CD4-positive, alpha-beta T cell treated with Interleukin-15 for 4 hours (primary cell): ENCODE results near the gene HS3ST4.

ENCODE experiments used
- DNase-seq: peaks from one replicate; pipeline ENCODE4 v3.0.0-alpha.2; 2020; ENCODE audit warnings: low spot score

The HS3ST4 gene

DNA sequence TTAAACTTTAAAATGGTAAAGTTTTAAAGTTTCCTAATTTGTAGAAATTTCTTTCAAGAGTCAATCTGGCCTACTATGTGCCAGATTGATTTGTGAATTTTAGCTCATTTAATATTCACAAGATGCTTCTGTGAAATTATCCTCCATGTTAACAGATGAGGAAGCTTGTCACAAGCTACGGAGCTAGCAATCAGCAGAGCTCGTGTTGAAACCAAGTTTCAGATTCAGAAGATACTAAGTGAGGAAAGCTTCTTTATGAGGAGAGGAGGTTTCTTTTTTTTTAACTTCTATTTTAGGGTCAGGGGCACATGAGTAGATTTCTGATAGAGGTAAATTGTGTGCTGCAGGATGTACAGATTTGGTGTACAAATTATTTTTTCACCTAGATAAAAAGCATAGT, 135.9 kb downstream of the HS3ST4 start:
- no peak for DNase-seq

DNA sequence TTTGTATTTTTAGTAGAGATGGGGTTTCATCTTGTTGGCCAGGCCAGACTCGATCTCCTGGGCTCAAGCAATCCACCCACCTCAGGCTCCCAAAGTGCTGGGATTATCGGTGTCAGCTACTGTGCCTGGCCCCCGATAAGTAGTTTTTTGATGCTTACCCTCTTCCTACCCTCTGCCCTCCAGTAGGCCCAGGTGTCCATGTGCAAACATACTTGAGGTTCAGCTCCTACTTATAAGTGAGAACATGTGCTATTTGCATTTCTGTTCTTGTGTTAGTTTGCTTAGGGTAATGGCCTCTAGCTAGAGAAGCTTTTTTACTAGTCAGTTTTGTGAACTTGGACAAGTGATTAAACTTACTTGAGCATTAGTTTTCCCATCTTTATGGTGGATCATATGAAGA, 136.8 kb downstream of the HS3ST4 start:
- DNase-seq = no peak

DNA sequence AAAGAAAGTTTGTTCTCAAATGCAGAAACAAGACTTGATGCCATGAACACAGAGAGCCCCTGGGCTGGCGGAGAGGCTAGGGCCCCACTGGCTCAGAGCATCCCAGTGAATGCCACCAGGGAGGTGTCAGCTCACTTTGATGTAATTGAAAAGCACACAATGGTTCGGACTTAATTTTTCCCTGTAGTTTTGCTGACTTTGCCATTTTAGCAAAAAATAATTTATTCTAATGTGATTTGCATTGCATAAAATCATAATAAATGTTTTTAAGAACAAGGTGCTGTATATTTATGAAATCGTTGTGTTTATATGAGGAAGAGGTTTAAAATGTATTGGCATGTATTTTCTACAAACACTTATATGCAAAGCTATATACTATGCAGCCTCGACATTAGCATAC, 140.5 kb downstream of the HS3ST4 start:
- DNase-seq = no peak

DNA sequence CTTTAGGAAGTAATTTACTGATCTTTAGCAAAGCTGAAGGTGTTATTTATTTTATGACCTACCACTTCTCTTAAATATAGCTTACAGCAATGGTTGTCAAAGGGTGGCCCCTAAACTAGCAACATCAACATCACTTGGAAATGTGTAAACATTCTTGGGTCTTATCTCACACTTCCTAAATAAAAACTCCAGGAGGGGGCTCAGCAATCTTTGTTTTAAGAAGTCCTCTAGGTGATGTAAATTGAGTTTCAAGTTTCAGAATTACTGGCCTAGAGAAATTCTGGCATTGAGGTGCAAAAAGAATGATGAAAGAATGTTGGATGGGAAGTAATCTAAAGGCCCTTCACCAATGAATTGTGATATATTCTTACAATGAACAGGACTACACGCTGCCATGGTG, 142.3 kb downstream of the HS3ST4 start:
- no peak for DNase-seq

DNA sequence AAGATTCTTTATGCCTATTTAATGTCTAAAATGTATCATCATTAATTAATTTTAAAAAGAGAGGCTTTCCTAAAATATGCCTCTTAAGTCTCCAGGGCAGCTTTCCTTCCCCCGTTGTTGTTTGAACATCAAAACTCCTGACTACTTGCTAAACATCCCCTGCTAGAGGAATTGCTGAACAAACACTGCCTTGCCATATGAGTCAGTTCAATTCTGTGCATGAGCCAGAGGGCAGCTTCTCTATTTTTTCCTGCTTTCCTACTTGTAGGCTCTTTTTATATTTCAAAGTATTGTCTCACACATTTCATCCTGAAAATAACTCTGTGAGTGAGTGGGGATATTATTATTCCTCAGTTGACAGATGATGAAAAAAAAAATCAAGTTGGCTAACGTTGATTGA, 143.4 kb downstream of the HS3ST4 start:
- DNase-seq = no peak

DNA sequence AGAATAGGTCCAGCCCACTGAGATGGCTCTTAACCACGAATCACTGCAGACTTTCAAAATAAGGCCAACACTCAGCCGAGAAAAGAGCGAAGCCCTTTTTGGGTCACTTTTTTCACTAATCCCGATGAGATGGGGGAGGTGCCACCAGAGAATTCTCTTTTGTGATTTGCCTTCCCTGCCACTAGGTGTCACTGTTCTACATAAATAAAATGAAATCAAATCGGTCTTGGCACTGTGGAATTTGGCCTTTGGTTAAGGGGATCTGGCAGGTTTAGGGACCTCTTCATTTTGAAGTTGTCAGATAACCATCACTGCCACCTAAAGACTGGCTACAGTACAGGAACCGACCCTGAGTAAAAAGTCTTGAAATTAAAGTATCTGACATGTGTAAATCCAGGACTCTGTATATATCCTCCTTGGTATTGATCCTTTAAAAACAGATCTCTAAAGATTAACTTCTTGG, 147.0 kb downstream of the HS3ST4 start:
- peak; percentile 41 for DNase-seq

DNA sequence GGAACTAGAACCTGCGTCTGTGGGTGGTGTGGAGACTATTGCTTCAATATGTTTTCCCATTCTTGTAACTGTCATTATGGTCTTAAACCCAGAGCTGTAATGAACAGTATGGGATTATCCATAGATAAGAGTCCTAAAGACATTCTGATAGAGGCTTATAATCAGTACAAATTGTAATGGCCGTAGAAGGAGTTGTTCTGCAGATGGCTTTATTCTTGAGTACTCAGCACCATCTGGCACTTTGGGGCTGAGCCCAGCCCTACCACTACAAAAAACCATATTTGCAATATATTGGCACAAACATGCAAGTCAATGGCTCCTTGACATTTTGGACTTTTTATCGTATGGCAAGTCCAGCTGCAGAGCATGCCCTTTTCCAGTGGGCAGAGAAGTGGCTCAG, 150.0 kb downstream of the HS3ST4 start:
- DNase-seq = no peak

DNA sequence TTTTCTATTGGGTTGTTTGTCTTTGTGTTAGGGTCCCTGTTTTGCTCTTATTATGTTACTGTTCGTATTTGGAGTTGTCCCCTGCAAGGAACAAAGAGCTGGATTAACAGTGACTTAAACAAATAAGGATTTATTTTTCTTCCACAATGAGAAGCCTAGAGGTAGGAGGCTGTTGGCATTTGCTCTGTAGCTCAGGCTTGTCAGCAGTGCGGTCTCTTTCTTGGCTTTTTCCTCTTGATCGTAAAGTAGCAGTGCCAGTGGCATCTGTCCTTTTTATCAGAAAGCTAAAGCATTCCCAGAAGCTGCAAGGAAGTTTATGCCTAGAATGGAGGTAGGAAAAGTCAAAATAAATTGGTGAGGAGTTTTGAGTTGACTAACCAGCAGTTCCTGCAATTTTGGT, 154.1 kb downstream of the HS3ST4 start:
- DNase-seq = no peak

DNA sequence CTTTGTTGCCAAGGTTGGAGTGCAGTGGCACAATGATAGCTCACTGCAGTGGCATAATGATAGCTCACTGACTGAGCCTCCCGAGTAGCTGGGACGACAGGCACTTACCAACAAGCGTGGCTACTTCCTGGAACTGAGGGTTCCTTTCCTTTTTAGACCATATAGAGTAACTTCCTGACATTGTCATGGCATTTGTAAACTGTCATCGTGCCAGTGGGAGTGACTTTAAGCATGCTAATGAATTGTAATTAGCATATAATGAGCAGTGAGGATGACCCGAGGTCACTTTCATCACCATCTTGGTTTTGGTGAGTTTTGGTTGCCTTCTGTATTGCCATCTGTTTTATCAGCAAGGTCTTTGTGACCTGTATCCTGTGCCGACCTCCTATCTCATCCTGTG, 162.4 kb downstream of the HS3ST4 start:
- DNase-seq = no peak

DNA sequence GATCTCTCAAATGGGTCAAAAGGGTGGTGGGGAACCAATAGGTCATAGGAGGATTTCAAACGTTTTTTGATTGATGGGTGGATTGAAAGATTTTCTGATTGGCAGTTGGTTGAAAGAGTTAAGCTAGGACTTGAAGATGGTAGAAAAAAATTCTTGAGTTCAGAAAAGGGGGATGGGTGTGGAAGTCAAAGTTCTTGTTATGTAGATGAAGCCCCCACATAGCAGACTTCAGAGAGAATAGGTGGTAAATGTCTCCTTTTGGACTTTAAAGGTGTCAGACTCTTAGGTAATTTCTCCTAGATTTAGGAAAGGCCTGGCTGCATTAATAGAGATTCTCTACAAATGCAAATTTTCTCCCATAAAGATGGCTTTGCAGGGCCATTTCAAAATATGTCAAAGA, 163.3 kb downstream of the HS3ST4 start:
- DNase-seq = no peak

DNA sequence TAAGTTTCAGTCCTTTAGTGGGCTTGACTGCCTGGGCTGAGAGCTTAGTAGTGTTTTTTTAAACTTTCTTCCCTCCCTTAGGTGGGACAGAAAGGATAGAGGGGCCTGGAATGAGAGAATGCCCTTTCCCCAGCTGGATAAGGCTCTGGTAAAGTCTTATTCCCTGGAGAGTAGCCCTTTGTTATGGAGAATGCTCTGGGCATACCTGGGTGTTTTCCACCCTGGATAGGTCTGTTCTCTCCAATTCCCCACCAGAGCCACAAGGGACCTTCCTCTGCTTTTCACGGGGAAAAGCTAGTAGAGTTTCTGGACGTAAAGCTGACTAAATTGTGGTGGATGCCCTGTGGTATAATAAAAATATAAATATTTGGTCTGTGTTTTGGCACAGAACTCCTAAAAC, 164.1 kb downstream of the HS3ST4 start:
- DNase-seq = no peak

DNA sequence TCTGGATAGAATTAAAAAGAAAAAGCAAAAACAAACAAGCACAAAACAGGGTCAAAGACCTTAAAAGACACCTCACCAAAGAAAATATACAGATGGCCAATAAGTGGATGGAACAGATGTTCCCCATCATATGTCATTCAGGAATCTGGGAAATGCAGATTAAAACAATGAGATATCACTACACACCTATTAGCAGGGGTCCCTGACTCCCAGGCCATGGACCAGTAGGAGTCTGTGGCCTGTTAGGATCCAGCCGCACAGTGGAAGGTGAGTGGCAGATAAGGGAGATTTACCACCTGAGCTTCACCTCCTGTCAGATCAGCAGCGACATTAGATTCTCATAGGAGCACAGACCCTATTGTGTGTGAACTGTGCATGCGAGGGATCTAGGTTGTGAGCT, 167.9 kb downstream of the HS3ST4 start:
- DNase-seq = no peak

DNA sequence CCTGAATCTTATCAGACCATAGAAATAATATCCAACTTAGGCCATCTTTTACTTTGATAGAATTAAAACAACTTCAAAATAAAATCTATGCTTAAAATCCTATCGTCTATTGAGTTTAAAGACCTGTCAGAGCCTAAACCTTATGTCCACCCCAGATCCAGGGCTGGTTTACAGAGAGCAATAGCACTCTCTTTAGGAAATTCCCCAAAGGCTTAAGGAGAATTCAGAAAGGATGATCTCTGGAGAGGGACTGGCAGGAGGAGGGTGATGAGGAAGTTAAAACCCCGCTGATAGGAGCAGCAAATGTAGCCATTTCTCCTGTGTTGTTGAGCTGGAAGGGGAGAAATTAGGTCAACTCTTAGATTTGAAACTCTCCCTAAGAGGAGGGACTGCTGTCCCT, 175.3 kb downstream of the HS3ST4 start:
- no peak for DNase-seq

DNA sequence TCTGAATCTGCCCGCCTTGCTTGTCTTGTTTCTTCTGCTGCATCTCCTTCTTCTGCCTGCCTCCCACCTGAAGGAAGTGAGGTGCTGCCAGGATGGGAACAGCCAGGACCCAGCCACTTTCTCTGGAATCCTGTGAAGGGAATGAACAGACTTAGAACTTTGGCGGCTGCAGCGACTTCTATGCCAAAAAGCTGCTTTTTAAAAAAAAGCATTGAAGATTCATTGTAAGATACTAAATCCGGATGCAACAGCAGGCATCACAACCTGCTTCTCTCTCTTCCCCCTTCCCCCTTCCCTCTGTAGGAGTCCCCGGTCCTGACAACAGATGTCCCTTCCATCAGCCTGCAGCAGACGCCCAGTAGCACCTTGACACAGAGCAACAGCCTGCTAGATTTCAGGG, 176.3 kb downstream of the HS3ST4 start:
- DNase-seq = no peak

DNA sequence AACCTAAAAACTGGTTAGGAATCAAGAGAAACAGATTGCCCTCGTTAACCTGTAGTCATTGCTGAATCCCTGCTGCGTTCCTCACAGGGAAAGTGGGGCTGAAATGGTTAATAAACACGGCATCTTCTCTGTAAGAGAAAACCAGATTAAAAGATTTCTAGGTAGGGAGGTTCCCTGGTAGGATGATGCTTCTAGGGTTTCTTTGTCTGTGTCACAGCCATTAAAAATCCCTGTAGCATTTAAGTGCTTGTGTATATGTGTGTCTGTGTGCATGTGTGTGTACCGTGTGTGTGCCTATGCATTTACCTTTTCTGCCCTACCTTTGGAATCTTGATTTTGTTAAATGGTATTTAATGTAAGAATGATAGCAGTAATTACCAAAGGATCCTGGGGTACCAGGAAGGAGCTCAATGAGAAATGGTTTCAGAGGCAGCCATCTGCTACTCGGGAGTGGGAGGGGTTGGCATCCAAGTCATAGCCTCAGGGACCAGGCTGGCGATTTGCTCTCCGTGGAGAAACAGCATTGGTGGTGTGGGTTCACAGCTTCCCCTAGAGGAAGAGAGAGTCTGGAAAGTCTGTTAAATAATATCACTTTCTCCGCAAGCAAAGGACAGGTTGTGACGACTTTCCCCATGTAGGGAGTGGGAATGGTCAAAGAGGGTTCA, 177.1 kb downstream of the HS3ST4 start:
- no peak for DNase-seq

DNA sequence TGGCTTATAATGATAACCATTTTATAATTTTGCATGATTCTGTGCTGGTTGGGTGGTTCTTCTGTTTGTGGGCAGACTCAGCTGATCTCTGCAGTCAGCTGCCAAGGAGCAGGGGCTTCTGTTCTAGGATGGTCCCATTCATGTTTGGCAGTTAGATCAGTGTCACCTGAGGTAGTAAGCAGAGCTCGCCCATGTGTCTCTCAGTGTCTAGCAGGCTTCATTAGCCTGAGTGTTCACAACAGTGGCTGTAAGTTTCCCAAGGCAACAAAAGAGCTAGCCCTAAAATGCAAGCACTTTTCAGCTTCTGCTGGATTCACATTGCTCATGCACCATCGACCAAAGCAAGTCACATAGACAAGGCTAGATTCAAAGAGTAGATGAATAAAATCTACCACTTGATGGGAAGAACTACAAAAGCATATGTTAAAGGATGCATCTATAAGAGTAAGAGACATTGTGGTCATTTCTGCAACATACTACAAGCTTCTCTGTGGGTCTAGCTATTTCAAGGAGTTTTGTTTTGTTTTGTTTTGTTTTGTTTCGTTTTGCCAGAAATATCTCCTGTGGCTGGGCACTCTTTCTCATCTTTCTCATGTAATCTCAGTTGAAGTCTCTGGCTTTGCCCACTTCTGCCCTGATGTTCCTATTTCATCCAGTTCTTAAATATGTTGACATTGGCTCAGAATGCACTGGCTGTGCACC, 180.8 kb downstream of the HS3ST4 start:
- DNase-seq = no peak

DNA sequence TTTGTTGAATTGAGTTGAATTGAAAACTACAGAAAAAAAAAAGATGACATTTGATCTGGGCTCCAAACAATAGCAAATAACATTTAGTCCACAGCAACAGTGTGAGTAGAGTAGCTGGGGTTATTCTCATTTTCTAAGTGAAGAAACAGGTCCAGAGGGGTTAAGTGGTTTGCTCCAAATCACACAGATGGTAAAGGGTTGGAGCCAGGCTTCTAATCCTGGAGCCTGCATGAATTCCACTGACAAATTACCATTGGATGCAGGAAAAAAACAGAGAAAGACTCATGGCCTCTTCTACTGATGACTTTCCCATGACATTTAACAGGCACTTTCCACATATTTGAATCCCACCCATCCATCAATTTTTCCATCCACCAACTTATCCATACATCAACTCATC, 182.4 kb downstream of the HS3ST4 start:
- DNase-seq = no peak

DNA sequence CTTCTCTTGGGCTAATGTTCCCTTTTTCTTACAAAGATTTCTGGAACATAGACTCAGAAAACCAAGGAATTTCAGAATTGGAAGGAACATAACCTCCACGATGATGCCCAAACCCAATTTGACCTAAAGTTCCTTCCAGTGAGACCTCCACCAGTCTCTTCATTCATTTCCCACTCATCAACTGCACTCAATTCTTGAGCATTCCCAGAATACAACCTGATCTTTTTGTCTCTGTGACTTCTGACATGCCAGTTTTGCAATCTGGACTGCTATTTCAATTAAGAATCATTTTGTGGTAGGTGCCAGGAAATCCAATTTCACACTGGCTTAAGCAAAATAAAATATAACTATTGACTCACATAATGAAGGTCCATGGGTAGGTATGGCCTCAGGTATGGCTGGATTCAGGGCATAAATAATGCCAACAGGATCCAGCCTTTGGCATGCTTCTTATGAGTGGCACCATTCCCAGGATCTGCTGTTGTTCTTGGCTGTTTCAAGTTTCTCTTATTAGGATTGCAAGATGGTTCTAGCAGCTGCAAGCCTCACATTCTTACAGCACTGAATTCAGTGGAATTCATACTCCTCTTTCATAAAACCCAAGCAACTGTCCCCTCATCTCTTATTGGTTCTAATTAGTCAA, 184.3 kb downstream of the HS3ST4 start:
- DNase-seq = no peak

DNA sequence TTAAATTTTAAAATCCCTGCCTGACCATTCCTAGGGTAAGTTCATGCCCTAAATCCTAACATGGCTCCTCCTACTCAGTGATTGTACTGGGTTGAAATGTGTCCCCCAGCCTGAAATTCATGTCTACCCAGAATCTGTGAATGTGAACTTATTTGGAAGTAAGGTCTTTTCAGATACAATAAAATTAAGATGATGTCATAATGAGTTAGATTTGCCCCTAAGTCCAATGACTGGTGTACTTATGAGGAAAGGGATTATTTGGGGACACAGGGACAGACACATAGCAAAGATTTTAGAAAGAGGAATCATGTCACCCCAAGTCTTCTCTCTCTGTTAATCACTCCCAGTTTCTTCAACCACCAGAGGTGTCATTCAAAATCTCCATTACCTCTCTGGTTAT, 185.3 kb downstream of the HS3ST4 start:
- no peak for DNase-seq

DNA sequence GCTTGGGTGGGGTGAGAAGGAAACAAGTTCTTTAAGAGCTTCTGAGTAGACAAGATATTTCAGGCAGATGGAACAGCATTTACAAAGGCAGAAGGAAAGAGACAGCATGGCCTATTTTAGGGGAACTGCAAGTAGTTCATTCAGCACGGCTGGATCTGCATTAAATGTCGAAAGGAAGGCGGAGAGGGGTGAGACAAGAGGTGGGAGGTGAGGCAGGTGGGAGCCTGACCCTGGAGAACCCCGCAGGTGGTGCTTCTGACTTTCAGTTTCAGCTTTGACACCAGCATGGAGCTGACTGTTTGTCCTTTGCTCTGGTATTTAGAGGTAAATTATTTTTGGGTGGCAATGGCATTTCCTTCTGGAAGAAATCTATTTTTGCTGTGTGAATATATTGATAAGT, 194.8 kb downstream of the HS3ST4 start:
- no peak for DNase-seq

DNA sequence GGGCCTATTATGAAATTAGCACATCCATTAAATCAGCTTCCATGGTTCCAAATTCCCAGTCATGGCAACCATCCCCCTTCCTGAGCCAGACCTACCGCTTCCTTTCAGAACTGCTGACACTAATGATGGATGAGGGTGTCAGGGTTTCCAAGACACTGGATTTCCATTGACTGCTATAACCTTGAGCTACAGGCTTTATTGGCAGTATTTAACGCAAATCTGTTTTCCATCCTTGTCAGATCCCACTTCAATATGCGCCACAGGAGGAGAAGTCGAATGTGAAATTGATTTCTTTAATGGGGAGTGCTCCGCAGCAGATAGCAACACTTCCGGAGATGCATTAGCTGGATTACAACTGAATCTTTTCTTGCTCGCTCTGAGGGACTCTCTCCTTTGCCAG, 197.1 kb downstream of the HS3ST4 start:
- DNase-seq = no peak

DNA sequence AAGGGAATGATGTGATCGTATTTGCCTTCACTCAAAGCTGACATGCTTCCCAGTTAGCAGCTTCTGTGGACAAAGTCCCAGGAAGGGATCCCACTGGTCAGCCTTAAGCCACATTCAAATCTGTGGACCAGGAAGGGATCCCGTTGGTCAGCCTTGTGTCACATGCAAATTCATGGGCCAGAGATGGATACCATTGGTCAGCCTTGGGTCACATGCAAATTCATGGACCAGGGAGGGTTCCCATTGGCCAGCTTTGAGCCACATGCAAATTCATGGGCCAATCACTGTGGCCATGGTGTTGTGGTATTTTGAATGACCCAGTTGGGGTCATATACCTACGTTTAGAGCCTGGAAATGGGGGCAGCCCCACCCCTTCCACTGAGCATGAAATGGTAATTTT, 201.6 kb downstream of the HS3ST4 start:
- no peak for DNase-seq

DNA sequence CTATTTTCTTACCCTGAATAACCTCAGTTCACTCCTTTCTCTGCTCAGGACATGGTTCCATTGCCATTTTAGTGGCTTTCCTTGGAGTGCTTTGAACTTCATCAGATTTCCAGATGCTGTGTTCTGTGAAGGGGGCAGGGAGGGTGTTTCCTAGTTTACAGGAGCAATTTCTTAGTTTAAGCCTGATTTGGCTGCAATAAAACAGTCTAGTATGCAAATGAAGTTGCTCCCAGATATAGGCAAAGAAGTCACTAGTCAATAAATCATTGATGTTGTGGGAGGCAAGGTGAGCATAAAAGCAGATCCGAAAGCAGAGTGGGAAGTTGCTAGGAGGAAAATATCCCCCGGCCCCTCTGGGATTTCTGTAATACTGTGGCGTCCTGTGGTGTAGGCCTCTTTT, 202.3 kb downstream of the HS3ST4 start:
- DNase-seq = no peak

DNA sequence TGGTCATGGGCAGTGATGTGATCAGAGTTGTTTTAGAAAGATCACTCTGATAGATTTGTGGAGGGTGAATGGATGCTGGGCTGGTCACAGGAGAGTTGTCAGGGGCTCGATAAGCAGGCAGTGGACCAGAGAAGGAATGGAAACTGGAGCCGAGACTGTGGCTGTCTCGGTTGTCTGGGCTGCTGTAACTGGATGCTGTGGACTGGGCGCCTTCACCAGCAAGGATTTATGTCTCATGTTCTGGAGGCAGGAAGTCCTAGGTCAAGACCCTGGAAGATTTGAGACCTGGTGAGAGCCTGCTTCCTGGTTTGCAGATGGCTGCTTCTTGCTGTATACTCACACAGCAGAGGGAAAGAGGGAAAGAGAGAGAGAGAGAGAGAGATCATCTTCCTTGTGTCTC, 203.6 kb downstream of the HS3ST4 start:
- DNase-seq = no peak
